HepG2 (cell line): ENCODE results near the gene MRO. TPM values are rescaled to one million over a fixed set of nuclear protein-coding genes. Genes with fewer than 3 reads are reported as not detected.

Source experiments
- CENPT ChIP-seq: sonication (generic); formaldehyde crosslinking; IDR thresholded peaks from 2 replicates; pipeline ENCODE4 v1.8.0; 2022; ENCODE audit warnings: low read depth, mild to moderate bottlenecking, moderate library complexity, missing genetic modification reagents
- STAG1 ChIP-seq: sonication (generic); formaldehyde crosslinking; IDR thresholded peaks from 2 replicates; pipeline ENCODE4 v1.4.0; 2020; ENCODE audit warnings: missing genetic modification reagents
- ZFP41 ChIP-seq: sonication (generic); formaldehyde crosslinking; IDR thresholded peaks from 2 replicates; pipeline ENCODE4 v1.4.0; 2020; ENCODE audit warnings: mild to moderate bottlenecking, missing genetic modification reagents, borderline replicate concordance
- polyA plus RNA-seq, 8 experiments: library from polyadenylated mRNA; depleted of rRNA in 3 of 8; stranded (reverse) in 7 of 8; unstranded in 1 of 8; fragments of >200 nt; fragmentation: Illumina TruSeq in 4 of 8; extraction: Trizol in 4 of 8; gene quantifications; 2 replicates each; pipeline versions ENCODE4 v1.2.1 to v1.2.3, GENCODE V29; 2011 to 2016; ENCODE audit warnings: low read depth in 4 of 8, missing spikeins in 1 of 8, mixed read lengths in 1 of 8; ENCODE audit not compliant: insufficient read depth in 1 of 8
- total RNA-seq, 5 experiments: library from RNA; depleted of rRNA; stranded (reverse); fragments of >200 nt; fragmentation: Illumina TruSeq; extraction: Trizol; gene quantifications; 2 replicates each; pipeline ENCODE4 v1.2.3, GENCODE V29; 2016; ENCODE audit warnings: low read depth in 1 of 5
- TF ChIP-seq, protein P1 (sequence below): sonication (generic); formaldehyde crosslinking; IDR thresholded peaks from 2 replicates; pipeline ENCODE4 v1.5.0; 2020; ENCODE audit warnings: mild to moderate bottlenecking, missing genetic modification reagents, borderline replicate concordance
- TF ChIP-seq, protein P2 (sequence below): IDR thresholded peaks from 2 replicates; pipeline ENCODE4 v1.6.1; 2016; ENCODE audit warnings: control low read depth
- TF ChIP-seq, protein P3 (sequence below): sonication (generic); formaldehyde crosslinking; IDR thresholded peaks from 2 replicates; pipeline ENCODE4 v1.5.0; 2020; ENCODE audit warnings: missing genetic modification reagents

The MRO gene
- total and polyA plus RNA-seq, 2 of the 13 experiments (the other 11 are each of a cell fraction or from before 2014, with no cell fraction given), result not detected

DNA sequence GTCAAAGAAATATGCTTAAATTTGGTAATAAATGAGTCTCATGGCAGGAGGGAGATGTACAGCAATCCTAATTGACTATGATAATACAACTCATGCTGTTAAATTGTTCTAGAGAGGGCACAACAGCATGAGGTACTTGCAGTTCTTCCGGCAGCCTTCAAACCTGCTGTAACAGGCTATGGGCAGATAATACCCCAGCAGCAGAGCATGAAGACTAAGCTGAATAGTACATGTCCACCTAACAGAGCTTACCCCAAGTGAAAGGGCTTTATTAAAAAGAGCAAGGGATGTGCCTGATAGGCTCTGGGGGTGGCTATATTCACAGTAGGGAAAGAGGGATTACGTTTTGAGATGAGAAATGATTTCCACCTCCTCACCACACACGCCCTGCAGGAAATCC is 28.9 kb downstream of the MRO start (continued):
- TF ChIP-seq, protein P1, sequence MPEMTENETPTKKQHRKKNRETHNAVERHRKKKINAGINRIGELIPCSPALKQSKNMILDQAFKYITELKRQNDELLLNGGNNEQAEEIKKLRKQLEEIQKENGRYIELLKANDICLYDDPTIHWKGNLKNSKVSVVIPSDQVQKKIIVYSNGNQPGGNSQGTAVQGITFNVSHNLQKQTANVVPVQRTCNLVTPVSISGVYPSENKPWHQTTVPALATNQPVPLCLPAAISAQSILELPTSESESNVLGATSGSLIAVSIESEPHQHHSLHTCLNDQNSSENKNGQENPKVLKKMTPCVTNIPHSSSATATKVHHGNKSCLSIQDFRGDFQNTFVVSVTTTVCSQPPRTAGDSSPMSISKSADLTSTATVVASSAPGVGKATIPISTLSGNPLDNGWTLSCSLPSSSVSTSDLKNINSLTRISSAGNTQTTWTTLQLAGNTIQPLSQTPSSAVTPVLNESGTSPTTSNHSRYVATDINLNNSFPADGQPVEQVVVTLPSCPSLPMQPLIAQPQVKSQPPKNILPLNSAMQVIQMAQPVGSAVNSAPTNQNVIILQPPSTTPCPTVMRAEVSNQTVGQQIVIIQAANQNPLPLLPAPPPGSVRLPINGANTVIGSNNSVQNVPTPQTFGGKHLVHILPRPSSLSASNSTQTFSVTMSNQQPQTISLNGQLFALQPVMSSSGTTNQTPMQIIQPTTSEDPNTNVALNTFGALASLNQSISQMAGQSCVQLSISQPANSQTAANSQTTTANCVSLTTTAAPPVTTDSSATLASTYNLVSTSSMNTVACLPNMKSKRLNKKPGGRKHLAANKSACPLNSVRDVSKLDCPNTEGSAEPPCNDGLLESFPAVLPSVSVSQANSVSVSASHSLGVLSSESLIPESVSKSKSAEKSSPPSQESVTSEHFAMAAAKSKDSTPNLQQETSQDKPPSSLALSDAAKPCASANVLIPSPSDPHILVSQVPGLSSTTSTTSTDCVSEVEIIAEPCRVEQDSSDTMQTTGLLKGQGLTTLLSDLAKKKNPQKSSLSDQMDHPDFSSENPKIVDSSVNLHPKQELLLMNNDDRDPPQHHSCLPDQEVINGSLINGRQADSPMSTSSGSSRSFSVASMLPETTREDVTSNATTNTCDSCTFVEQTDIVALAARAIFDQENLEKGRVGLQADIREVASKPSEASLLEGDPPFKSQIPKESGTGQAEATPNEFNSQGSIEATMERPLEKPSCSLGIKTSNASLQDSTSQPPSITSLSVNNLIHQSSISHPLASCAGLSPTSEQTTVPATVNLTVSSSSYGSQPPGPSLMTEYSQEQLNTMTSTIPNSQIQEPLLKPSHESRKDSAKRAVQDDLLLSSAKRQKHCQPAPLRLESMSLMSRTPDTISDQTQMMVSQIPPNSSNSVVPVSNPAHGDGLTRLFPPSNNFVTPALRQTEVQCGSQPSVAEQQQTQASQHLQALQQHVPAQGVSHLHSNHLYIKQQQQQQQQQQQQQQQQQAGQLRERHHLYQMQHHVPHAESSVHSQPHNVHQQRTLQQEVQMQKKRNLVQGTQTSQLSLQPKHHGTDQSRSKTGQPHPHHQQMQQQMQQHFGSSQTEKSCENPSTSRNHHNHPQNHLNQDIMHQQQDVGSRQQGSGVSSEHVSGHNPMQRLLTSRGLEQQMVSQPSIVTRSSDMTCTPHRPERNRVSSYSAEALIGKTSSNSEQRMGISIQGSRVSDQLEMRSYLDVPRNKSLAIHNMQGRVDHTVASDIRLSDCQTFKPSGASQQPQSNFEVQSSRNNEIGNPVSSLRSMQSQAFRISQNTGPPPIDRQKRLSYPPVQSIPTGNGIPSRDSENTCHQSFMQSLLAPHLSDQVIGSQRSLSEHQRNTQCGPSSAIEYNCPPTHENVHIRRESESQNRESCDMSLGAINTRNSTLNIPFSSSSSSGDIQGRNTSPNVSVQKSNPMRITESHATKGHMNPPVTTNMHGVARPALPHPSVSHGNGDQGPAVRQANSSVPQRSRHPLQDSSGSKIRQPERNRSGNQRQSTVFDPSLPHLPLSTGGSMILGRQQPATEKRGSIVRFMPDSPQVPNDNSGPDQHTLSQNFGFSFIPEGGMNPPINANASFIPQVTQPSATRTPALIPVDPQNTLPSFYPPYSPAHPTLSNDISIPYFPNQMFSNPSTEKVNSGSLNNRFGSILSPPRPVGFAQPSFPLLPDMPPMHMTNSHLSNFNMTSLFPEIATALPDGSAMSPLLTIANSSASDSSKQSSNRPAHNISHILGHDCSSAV (CRISPR knock-in tag), result no peak
- no peak for TF ChIP-seq CENPT (CRISPR knock-in tag)
- TF ChIP-seq, protein P2, sequence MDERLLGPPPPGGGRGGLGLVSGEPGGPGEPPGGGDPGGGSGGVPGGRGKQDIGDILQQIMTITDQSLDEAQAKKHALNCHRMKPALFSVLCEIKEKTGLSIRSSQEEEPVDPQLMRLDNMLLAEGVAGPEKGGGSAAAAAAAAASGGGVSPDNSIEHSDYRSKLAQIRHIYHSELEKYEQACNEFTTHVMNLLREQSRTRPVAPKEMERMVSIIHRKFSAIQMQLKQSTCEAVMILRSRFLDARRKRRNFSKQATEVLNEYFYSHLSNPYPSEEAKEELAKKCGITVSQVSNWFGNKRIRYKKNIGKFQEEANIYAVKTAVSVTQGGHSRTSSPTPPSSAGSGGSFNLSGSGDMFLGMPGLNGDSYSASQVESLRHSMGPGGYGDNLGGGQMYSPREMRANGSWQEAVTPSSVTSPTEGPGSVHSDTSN (CRISPR knock-in tag), result no peak
- TF ChIP-seq, protein P3, sequence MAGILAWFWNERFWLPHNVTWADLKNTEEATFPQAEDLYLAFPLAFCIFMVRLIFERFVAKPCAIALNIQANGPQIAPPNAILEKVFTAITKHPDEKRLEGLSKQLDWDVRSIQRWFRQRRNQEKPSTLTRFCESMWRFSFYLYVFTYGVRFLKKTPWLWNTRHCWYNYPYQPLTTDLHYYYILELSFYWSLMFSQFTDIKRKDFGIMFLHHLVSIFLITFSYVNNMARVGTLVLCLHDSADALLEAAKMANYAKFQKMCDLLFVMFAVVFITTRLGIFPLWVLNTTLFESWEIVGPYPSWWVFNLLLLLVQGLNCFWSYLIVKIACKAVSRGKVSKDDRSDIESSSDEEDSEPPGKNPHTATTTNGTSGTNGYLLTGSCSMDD (CRISPR knock-in tag), result no peak
- no peak for TF ChIP-seq STAG1 (CRISPR knock-in tag)
- TF ChIP-seq ZFP41 (CRISPR knock-in tag), result no peak
